ENCODE data around the gene ACAD9.

The ACAD9 gene

DNA sequence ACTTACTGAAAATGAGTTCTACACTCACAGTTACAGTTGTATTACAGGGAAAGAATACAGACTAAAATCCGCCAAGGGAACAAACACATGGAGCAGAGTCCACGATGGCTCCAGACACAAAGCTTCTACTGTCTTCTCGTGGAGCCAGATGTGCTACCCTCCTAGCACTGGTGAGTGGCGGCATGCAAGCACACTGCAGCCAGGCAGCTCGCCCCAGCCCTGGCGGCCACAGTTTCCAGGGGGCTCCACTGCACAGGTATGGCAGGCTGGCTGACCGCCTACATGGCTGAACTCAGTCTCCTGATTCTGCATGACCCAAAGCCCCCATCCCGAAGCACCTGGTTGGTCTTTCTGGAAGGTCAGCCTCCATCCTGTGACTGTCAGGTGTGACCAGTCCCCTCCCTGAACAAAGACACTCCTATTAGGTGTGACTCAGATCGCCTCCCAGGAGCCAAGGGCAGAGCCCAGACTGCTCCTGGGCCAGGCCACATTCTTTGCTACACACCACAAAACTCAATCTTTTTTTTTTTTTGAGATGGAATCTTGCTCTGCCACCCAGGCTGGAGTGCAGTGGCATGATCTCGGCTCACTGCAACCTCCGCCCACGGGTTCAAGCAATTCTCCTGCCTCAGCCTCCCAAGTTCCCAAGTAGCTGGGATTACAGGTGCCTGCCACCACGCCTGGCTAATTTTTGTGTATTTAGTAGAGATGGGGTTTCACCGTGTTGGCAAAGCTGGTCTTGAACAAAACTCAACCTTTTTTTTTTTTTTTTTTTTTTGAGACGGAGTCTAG, 62.9 kb downstream of the ACAD9 start:
- FAIRE-seq: no peak

DNA sequence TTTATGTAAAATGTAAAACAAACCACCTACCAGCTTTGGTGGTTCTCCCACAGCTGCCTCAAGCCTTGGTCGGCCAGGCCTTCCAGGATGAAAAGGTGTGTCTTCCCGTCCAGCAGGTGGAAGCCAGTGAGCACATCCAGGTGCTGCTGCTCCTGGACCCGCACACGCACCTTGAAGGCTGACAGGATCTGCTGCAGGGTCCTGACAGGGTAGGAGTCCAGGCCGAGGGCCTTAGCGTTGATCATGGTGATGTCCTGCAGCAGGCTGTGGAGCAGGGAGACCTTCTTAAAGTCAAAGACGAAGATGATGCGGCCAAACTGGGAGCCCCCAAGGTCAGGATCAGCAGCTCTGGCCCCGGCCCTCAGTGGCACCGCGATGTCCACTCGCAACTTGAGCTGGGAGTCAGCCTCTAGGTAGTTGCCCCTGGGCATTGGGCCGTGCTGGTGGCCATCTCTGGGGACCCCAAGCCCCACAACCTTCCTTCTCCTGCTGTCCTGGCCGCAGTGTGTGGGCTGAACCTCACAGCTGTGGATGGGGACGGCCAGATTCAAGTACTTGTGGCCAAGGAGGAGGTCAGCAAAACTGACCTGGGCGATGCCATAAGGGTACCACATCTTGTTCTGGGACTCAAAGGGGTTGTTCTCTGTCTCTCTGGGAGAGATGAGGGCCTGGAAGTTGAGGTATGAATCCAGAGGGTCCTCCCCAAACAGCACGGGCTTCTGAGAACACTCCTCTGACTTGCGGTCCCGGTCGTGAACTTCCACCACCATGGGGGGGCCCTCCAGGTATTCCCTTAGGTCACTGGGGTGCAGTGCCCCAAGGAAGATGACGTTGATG, 65.8 kb downstream of the ACAD9 start:
- no peak for FAIRE-seq

DNA sequence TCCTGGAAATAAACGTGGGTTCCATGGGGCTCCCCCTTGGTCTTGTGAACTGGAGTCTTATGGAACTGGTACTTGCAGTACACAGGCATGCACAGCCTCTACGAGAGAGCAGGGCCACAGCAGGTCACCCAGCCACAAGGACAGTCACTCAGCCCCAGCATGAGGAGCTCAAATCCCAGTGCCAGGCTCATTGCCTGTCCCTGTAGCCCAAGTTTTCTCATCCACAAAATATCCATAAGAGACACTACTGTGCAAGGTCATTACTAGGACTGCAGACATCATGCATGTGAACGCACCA, 66.4 kb downstream of the ACAD9 start:
- FAIRE-seq: no peak

GRCh38 chr3:128946411-128946810, 67.0 kb downstream of the ACAD9 start:
- no peak for FAIRE-seq

DNA sequence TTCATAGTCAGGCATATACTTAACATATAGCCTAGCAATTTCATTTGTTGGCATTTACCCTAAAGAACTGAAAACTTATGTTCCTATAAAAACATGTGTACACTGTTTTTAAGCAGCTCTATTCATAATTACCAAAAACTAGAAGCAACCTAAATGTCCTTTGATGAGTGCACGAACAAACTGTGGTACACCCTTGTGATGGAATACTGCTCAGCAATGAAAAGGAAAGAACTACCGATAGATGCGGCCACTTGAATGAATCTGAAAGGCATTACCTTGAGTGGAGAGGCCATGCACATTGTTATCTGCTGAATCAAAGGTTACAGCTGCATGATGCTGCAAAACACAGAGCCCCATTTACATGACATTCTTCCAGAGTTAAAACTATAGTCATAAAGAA, 69.7 kb downstream of the ACAD9 start:
- no peak for FAIRE-seq

- no peak for FAIRE-seq
These were observed 71.0 kb downstream of the ACAD9 start for GRCh38 chr3:128950223-128950938.

DNA sequence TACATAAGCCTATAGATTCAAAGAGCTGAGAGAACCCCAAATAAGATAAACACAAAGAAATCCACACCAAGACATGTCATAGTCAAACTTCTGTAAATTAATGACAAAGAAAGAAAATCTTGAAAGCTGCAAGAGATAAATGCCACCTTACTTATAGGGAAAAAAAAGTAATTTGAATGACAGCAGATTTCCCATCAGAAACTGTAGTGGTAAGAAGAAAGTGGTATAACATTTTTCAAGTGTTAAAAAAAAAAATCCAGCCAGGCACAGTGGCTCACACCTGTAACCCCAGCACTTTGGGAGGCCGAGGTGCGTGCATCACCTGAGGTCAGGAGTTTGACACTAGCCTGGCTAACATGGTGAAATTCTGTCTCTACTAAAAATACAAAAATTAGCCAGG, 77.0 kb downstream of the ACAD9 start:
- FAIRE-seq: no peak

All from islet of Langerhans (tissue), 1 donor.